ENCODE data around the gene CDH4.

CDH4 gene

DNA sequence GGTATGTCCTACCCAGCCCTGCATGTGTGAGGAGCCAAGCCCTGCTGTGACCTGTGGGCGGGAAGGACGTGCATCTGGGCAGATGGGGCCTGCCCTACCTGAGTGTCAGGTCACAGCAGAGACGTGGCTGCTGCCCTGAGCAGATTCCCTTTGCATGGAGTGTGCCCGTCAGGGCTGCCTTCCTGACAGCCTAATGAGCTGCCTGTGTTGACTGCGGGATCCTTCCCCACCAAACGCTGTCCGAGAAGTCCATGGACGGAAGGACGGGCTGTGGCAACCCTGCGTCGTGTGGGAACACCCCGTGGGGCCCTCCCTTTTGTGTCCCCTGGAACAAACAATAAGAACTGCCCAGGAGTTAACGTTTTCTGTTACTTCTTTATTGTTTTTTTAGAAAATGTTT is 343.2 kb downstream of the CDH4 start:
- no peak overlapping the region for H3K4me3 ChIP-seq (replicated peaks in 1 of 2; ENCODE audit: low read depth in 2 of 2, low read length in 2 of 2)
- no peak for DNase-seq (ENCODE audit: low read depth in 2 of 2)
- TF ChIP-seq, protein P1, sequence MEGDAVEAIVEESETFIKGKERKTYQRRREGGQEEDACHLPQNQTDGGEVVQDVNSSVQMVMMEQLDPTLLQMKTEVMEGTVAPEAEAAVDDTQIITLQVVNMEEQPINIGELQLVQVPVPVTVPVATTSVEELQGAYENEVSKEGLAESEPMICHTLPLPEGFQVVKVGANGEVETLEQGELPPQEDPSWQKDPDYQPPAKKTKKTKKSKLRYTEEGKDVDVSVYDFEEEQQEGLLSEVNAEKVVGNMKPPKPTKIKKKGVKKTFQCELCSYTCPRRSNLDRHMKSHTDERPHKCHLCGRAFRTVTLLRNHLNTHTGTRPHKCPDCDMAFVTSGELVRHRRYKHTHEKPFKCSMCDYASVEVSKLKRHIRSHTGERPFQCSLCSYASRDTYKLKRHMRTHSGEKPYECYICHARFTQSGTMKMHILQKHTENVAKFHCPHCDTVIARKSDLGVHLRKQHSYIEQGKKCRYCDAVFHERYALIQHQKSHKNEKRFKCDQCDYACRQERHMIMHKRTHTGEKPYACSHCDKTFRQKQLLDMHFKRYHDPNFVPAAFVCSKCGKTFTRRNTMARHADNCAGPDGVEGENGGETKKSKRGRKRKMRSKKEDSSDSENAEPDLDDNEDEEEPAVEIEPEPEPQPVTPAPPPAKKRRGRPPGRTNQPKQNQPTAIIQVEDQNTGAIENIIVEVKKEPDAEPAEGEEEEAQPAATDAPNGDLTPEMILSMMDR (IDR thresholded peaks at IDR 0.05; ENCODE audit: low read depth, low read length) = no peak

DNA sequence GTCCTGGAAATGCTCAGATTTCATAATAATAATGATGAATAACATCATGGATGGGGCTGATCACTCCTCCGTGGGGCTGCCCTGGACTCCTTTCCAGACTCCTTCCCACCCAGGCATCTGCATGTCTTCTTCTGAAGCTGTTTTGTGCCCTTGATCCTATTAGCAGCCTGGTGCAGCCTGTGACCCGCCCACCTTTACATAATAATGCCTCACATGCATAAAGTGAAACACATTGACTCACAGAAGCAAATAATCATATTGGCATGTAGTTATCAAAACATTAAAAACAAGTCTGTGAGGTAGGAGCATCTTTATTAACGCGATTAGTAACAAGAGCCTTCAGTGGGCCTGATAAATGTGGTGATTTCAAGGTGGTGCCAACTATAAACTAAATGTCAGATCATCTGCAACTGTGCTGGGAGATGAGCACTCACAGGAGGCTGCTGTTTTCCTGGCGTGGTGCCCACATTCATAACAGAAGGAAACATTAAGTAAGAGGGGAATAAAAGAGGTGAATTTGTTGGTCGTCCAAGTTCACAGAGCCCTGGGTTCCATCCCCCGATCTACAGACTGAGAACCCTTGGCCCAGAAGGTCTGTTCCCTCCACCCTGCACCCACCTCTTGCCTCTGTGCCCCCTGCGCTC is 344.7 kb downstream of the CDH4 start:
- H3K4me3 ChIP-seq (replicated peaks in 1 of 2; ENCODE audit: low read depth in 2 of 2, low read length in 2 of 2) = no peak overlapping the region
- peak in 1 of 2 donors; percentile 22 for DNase-seq (ENCODE audit: low read depth in 2 of 2)
- TF ChIP-seq, protein P1 (IDR thresholded peaks at IDR 0.05; ENCODE audit: low read depth, low read length) = no peak

DNA sequence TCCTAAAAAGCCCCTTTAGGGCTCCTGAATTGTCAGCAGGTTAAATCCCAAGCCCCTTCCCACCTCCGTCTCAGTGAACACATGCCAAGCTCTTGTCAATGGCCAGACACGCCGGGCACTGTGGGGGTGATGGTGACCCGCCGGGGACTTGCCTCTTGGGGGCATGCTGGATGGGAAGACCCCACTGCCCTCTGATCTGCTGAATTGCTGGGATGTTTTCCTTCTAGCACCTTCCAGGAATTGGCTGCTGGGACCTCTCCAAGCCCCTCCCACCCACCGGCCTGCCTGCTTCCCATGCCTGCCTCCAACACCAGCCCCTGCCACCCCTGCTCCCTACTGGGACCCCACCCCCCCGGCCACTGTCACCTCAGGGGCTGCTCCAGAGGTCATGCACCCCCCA is 345.9 kb downstream of the CDH4 start:
- DNase-seq (ENCODE audit: low read depth in 2 of 2) = no peak
- TF ChIP-seq, protein P1 (IDR thresholded peaks at IDR 0.05; ENCODE audit: low read depth, low read length) = no peak
- H3K4me3 ChIP-seq (replicated peaks in 1 of 2; ENCODE audit: low read depth in 2 of 2, low read length in 2 of 2) = no peak overlapping the region

DNA sequence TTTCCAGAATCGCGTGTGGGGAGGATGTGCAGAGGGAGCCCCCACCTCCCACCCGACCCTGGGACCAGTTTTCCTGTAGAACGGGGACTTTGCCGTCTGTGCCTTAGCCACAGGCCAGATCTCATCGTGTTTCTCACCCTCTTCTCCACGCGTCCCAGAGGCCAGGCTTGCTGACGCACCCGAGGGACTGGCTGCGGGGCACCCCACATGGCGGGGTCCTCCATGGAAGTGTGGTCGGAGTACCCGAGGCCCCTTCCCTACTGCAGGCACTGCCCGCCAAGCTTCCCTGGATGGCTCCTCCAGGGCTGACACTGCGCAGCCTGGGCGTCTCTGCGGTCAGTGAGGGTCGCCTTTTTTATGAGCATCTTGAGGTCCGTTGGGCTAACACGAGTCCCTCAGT is 346.5 kb downstream of the CDH4 start:
- TF ChIP-seq, protein P1 (IDR thresholded peaks at IDR 0.05; ENCODE audit: low read depth, low read length) = no peak
- DNase-seq (ENCODE audit: low read depth in 2 of 2) = no peak

DNA sequence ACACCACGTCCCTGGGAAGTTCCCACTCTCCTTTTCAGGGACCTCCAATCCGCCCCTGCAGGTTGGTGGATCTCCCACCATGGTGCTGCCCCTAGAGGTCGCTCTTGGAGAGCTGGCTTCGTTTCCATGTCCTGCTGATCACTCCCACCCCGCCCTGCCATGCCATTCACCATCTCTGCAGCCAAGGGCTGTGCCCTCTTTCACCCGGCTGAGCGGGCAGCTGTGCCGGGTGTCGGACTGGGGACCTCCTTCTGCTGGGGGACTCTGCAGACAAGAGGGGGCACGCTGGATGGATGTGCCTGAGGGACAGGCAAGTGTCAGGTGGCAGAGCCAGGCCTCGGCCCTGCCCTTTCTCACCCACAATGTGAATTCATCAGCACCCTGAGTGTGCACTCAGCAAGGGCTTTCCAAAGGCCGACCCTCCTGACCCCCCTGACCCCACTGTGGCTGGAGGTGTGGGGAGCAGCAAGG is 347.0 kb downstream of the CDH4 start:
- DNase-seq (ENCODE audit: low read depth in 2 of 2) = no peak
- H3K4me3 ChIP-seq (replicated peaks in 1 of 2; ENCODE audit: low read depth in 2 of 2, low read length in 2 of 2) = no peak overlapping the region
- TF ChIP-seq, protein P1 (IDR thresholded peaks at IDR 0.05; ENCODE audit: low read depth, low read length) = no peak

More for the DNA sequence above, 346.5 kb downstream of the CDH4 start:
- no peak overlapping the region for H3K4me3 ChIP-seq (replicated peaks in 1 of 2; ENCODE audit: low read depth in 2 of 2, low read length in 2 of 2)

DNA sequence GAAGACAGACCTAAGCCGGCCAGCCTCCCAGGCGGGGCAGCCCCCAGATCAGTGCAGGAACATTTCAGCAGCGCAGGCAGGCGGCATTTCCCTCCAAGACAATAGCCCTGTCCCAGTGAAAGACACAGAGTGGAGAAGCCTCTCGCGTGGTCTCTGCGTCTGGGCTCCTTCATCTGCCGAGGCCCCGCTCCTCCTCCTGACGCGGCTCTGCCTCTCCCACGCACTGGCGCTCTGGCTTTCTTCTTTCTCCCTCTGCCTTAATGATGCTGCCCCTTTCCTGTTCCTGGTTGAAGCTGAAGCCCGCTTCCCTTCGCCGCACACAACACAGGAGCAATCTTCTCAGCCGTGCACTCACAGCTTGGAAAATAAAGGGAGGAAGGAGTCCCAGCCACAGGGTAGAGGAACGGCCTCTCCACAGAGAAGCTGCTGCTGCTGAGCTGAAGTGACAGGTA is 347.5 kb downstream of the CDH4 start:
- no peak for DNase-seq (ENCODE audit: low read depth in 2 of 2)
- no peak overlapping the region for H3K4me3 ChIP-seq (replicated peaks in 1 of 2; ENCODE audit: low read depth in 2 of 2, low read length in 2 of 2)
- TF ChIP-seq, protein P1 (IDR thresholded peaks at IDR 0.05; ENCODE audit: low read depth, low read length) = no peak

DNA sequence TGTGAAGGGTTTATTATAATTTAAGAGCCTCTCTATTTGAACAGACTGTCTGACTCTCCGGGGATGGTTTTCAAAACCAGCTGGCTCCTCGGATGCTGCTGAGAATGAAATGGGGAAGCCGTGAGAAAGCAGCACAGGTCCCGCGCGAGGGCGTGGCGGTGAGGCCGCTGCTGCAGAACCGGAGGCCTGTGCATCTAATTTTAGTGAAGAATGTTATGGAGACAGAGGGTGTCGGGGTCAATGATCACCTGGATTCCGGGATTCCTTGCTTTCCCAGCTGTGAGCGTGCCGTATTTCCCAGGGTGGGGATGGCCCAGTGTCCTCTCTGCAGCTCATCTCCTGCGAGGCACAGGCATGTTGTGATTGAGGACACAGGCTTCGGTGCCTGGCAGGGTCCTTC is 348.0 kb downstream of the CDH4 start:
- TF ChIP-seq, protein P1 (IDR thresholded peaks at IDR 0.05; ENCODE audit: low read depth, low read length) = no peak
- H3K4me3 ChIP-seq (replicated peaks in 1 of 2; ENCODE audit: low read depth in 2 of 2, low read length in 2 of 2) = no peak overlapping the region
- DNase-seq (ENCODE audit: low read depth in 2 of 2) = no peak
